HEK293 (cell line): ENCODE measurements around the gene PRRC2B.
"Not testable (repeated sequence)": the region's sequence is repeated elsewhere in the genome, so short reads cannot be mapped to it uniquely, and the experiment has no call there.

Source experiments
- CTCF ChIA-PET: fragments of 350-600 bp; formaldehyde crosslinking; extraction: SDS; loops from one replicate; lab custom pipeline; 2021; ENCODE audit warnings: antibody characterized with exemption; lab: Yijun Ruan, JAX
- POLR2A ChIA-PET: fragments of 300-600 bp; formaldehyde crosslinking; extraction: SDS; loops from one replicate; lab custom pipeline; 2020; ENCODE audit warnings: antibody characterized with exemption, inconsistent platforms; lab: Yijun Ruan, JAX
- H3K27ac ChIP-seq: fragments of 200-500 bp; sonication (Bioruptor generic); 2 replicates; pipeline ENCODE4 v1.5.1; 2014; ENCODE audit warnings: low read depth, low read length, control low read depth, inconsistent platforms; ENCODE audit errors: extremely low read depth
- H3K36me3 ChIP-seq, 2 experiments: fragments of 200-500 bp in 1 of 2; sonication (Bioruptor generic) in 1 of 2; 1 replicate in 1 of 2; 2 replicates in 1 of 2; pipeline ENCODE4 v1.5.1; 2014 to 2017; ENCODE audit warnings: inconsistent platforms in 2 of 2, low read length in 2 of 2; ENCODE audit not compliant: control insufficient read depth in 2 of 2, insufficient read depth in 1 of 2
- H3K4me1 ChIP-seq: fragments of 200-500 bp; sonication (Bioruptor generic); 2 replicates; pipeline ENCODE4 v1.5.1; 2014; ENCODE audit warnings: mild to moderate bottlenecking, low read length, inconsistent platforms; ENCODE audit not compliant: control insufficient read depth, insufficient read depth
- H3K4me3 ChIP-seq: 2 replicates; pipeline ENCODE4 v1.5.1; 2011; ENCODE audit warnings: low read depth, mild to moderate bottlenecking, control low read depth, low read length, moderate library complexity
- H3K9me3 ChIP-seq: fragments of 200-500 bp; sonication (Bioruptor generic); 2 replicates; pipeline ENCODE4 v1.5.1; 2014; ENCODE audit warnings: low read depth, low read length, inconsistent platforms; ENCODE audit not compliant: control insufficient read depth, insufficient read depth
- KLF1 ChIP-seq: fragments of 450-650 bp; formaldehyde crosslinking; IDR thresholded peaks from 2 replicates; pipeline ENCODE4 v1.5.1; 2016; ENCODE audit warnings: missing biosample characterization, missing genetic modification characterization
- KLF8 ChIP-seq: fragments of 450-650 bp; formaldehyde crosslinking; IDR thresholded peaks from 2 replicates; pipeline ENCODE4 v1.5.1; 2016; ENCODE audit warnings: missing biosample characterization, missing genetic modification characterization
- PATZ1 ChIP-seq: fragments of 450-650 bp; formaldehyde crosslinking; IDR thresholded peaks from 2 replicates; pipeline ENCODE4 v1.5.1; 2016; ENCODE audit warnings: missing biosample characterization, missing genetic modification characterization
- RBAK ChIP-seq: fragments of 450-650 bp; formaldehyde crosslinking; IDR thresholded peaks from 2 replicates; pipeline ENCODE4 v1.5.1; 2016; ENCODE audit warnings: missing biosample characterization, missing genetic modification characterization
- SP3 ChIP-seq: fragments of 450-650 bp; formaldehyde crosslinking; IDR thresholded peaks from 2 replicates; pipeline ENCODE4 v1.5.1; 2016; ENCODE audit warnings: missing biosample characterization, missing genetic modification characterization
- TRIM28 ChIP-seq: IDR thresholded peaks from 2 replicates; pipeline ENCODE4 v1.6.1; 2011; ENCODE audit warnings: low read length, control low read depth, borderline replicate concordance
- WT1 ChIP-seq: fragments of 450-650 bp; formaldehyde crosslinking; IDR thresholded peaks from 2 replicates; pipeline ENCODE4 v1.5.1; 2016; ENCODE audit warnings: missing biosample characterization, missing genetic modification characterization
- ZFHX2 ChIP-seq: fragments of 450-650 bp; formaldehyde crosslinking; conservative IDR thresholded peaks from 2 replicates; pipeline ENCODE4 v1.5.1; 2016; ENCODE audit warnings: missing biosample characterization, missing genetic modification characterization
- ZNF112 ChIP-seq: fragments of 450-650 bp; formaldehyde crosslinking; IDR thresholded peaks from 2 replicates; pipeline ENCODE4 v1.5.0; 2017; ENCODE audit warnings: missing biosample characterization, missing genetic modification characterization
- ZNF121 ChIP-seq: fragments of 450-650 bp; formaldehyde crosslinking; IDR thresholded peaks from 2 replicates; pipeline ENCODE4 v1.5.1; 2016; ENCODE audit warnings: missing biosample characterization, missing genetic modification characterization
- ZNF23 ChIP-seq: fragments of 450-650 bp; formaldehyde crosslinking; IDR thresholded peaks from 2 replicates; pipeline ENCODE4 v1.5.1; 2016; ENCODE audit warnings: missing biosample characterization, missing genetic modification characterization, borderline replicate concordance
- ZNF324 ChIP-seq: fragments of 450-650 bp; formaldehyde crosslinking; IDR thresholded peaks from 2 replicates; pipeline ENCODE4 v1.5.1; 2016; ENCODE audit warnings: missing biosample characterization, missing genetic modification characterization
- ZNF335 ChIP-seq: fragments of 450-650 bp; formaldehyde crosslinking; conservative IDR thresholded peaks from 2 replicates; pipeline ENCODE4 v1.5.1; 2016; ENCODE audit warnings: missing biosample characterization, missing genetic modification characterization
- ZNF366 ChIP-seq: fragments of 450-650 bp; formaldehyde crosslinking; conservative IDR thresholded peaks from 2 replicates; pipeline ENCODE4 v1.5.1; 2016; ENCODE audit warnings: missing biosample characterization, missing genetic modification characterization
- ZNF544 ChIP-seq: fragments of 450-650 bp; formaldehyde crosslinking; IDR thresholded peaks from 2 replicates; pipeline ENCODE4 v1.5.0; 2017; ENCODE audit warnings: missing biosample characterization, missing genetic modification characterization
- ZNF561 ChIP-seq: fragments of 450-650 bp; IDR thresholded peaks from 2 replicates; pipeline ENCODE4 v1.5.1; 2018; ENCODE audit warnings: missing biosample characterization, missing genetic modification characterization, borderline replicate concordance
- ZNF645 ChIP-seq: fragments of 450-650 bp; formaldehyde crosslinking; IDR thresholded peaks from 2 replicates; pipeline ENCODE4; 2016; ENCODE audit warnings: missing biosample characterization, missing genetic modification characterization
- ZNF704 ChIP-seq: fragments of 450-650 bp; formaldehyde crosslinking; IDR thresholded peaks from 2 replicates; pipeline ENCODE4 v1.5.1; 2016; ENCODE audit warnings: missing biosample characterization, missing genetic modification characterization
- ZNF785 ChIP-seq: fragments of 450-650 bp; formaldehyde crosslinking; IDR thresholded peaks from 2 replicates; pipeline ENCODE4 v1.5.1; 2016; ENCODE audit warnings: missing biosample characterization, missing genetic modification characterization
- TF ChIP-seq, protein P1 (sequence below): fragments of 450-650 bp; formaldehyde crosslinking; IDR thresholded peaks from 2 replicates; pipeline ENCODE4 v1.5.1; 2016; ENCODE audit warnings: missing biosample characterization, missing genetic modification characterization
- TF ChIP-seq, protein P2 (sequence below): fragments of 450-650 bp; formaldehyde crosslinking; IDR thresholded peaks from 2 replicates; pipeline ENCODE4 v1.5.1; 2017; ENCODE audit warnings: missing biosample characterization, missing genetic modification characterization
- TF ChIP-seq, protein P3 (sequence below): fragments of 450-650 bp; formaldehyde crosslinking; IDR thresholded peaks from 2 replicates; pipeline ENCODE4 v1.5.1; 2016; ENCODE audit warnings: missing biosample characterization, missing genetic modification characterization
- TF ChIP-seq, protein P4 (sequence below): fragments of 450-650 bp; formaldehyde crosslinking; optimal IDR thresholded peaks from 2 replicates; pipeline ENCODE3; 2016; ENCODE audit warnings: missing biosample characterization, mild to moderate bottlenecking, missing genetic modification characterization

The PRRC2B gene

GRCh38 chr9:131546336-131547084 is 152.6 kb downstream of the PRRC2B start (continued):
- TF ChIP-seq, protein P1, sequence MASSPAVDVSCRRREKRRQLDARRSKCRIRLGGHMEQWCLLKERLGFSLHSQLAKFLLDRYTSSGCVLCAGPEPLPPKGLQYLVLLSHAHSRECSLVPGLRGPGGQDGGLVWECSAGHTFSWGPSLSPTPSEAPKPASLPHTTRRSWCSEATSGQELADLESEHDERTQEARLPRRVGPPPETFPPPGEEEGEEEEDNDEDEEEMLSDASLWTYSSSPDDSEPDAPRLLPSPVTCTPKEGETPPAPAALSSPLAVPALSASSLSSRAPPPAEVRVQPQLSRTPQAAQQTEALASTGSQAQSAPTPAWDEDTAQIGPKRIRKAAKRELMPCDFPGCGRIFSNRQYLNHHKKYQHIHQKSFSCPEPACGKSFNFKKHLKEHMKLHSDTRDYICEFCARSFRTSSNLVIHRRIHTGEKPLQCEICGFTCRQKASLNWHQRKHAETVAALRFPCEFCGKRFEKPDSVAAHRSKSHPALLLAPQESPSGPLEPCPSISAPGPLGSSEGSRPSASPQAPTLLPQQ = 0 out of 2 replicates have a peak, but pooled peaks have one; percentile 34
- TF ChIP-seq ZNF23 (tag by site-specific recombination) (no peak), ZNF704 (tag by site-specific recombination) (no peak), WT1 (tag by site-specific recombination) (0 out of 2 replicates have a peak, but pooled peaks have one; percentile 15), PATZ1 (tag by site-specific recombination) (peak; percentile 83), ZNF785 (tag by site-specific recombination) (0 out of 2 replicates have a peak, but pooled peaks have one; percentile 30), KLF1 (no peak), ZNF112 (tag by site-specific recombination) (no peak), ZNF544 (tag by site-specific recombination) (no peak), ZNF121 (tag by site-specific recombination) (no peak), ZNF561 (tag by site-specific recombination) (peak; percentile 65; the same call in 1 of the 2 replicates), KLF8 (tag by site-specific recombination) (0 out of 2 replicates have a peak, but pooled peaks have one; percentile 15), ZNF366 (no peak), ZNF645 (tag by site-specific recombination) (no peak), SP3 (tag by site-specific recombination) (peak; percentile 17; the same call in 1 of the 2 replicates), RBAK (tag by site-specific recombination) (no peak), ZFHX2 (tag by site-specific recombination) (peak; percentile 20; the same call in 1 of the 2 replicates), TRIM28 (no peak), ZNF324 (tag by site-specific recombination) (no peak), ZNF335 (peak; percentile 72)
- TF ChIP-seq, protein P2, sequence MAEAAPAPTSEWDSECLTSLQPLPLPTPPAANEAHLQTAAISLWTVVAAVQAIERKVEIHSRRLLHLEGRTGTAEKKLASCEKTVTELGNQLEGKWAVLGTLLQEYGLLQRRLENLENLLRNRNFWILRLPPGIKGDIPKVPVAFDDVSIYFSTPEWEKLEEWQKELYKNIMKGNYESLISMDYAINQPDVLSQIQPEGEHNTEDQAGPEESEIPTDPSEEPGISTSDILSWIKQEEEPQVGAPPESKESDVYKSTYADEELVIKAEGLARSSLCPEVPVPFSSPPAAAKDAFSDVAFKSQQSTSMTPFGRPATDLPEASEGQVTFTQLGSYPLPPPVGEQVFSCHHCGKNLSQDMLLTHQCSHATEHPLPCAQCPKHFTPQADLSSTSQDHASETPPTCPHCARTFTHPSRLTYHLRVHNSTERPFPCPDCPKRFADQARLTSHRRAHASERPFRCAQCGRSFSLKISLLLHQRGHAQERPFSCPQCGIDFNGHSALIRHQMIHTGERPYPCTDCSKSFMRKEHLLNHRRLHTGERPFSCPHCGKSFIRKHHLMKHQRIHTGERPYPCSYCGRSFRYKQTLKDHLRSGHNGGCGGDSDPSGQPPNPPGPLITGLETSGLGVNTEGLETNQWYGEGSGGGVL (tag by site-specific recombination) = peak; percentile 91
- TF ChIP-seq, protein P3, sequence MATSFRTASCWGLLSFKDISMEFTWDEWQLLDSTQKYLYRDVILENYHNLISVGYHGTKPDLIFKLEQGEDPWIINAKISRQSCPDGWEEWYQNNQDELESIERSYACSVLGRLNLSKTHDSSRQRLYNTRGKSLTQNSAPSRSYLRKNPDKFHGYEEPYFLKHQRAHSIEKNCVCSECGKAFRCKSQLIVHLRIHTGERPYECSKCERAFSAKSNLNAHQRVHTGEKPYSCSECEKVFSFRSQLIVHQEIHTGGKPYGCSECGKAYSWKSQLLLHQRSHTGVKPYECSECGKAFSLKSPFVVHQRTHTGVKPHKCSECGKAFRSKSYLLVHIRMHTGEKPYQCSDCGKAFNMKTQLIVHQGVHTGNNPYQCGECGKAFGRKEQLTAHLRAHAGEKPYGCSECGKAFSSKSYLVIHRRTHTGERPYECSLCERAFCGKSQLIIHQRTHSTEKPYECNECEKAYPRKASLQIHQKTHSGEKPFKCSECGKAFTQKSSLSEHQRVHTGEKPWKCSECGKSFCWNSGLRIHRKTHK = no peak
- TF ChIP-seq, protein P4, sequence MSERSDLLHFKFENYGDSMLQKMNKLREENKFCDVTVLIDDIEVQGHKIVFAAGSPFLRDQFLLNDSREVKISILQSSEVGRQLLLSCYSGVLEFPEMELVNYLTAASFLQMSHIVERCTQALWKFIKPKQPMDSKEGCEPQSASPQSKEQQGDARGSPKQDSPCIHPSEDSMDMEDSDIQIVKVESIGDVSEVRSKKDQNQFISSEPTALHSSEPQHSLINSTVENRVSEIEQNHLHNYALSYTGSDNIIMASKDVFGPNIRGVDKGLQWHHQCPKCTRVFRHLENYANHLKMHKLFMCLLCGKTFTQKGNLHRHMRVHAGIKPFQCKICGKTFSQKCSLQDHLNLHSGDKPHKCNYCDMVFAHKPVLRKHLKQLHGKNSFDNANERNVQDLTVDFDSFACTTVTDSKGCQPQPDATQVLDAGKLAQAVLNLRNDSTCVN = peak; percentile 22

- POLR2A ChIA-PET, CTCF ChIA-PET: not testable (repeated sequence)
Observed at GRCh38 chr9:131549186-131549585, 155.3 kb downstream of the PRRC2B start.

More at GRCh38 chr9:131549186-131549585, 155.3 kb downstream of the PRRC2B start:
- not testable (repeated sequence) for H3K36me3 ChIP-seq, H3K4me1 ChIP-seq, H3K9me3 ChIP-seq, H3K4me3 ChIP-seq, H3K27ac ChIP-seq
